Epithelial cell of esophagus (primary cell): ENCODE results near the gene TAPT1.

Experiments used
- DNase-seq: peaks from one replicate; pipeline ENCODE4 v3.0.0; 2010; ENCODE audit warnings: low read depth
- H3K4me3 ChIP-seq: 2 replicates; pipeline ENCODE4 v1.5.1; 2011; ENCODE audit warnings: mild to moderate bottlenecking, low read length, control low read depth
- CTCF ChIP-seq: IDR thresholded peaks from 2 replicates; pipeline ENCODE4 v1.5.1; 2011; ENCODE audit warnings: low read depth, mild to moderate bottlenecking, low read length, control low read depth, inconsistent platforms; ENCODE audit not compliant: insufficient read depth; ENCODE audit errors: missing control alignments

The TAPT1 gene

GRCh38 chr4:16168144-16168543 is 58.1 kb downstream of the TAPT1 start:
- H3K4me3 ChIP-seq: no peak overlapping the region
- no peak for TF ChIP-seq CTCF
- no peak for DNase-seq

GRCh38 chr4:16165931-16166330 is 60.3 kb downstream of the TAPT1 start:
- no peak for TF ChIP-seq CTCF
- H3K4me3 ChIP-seq: no peak overlapping the region
- no peak for DNase-seq

GRCh38 chr4:16162891-16163290 is 63.4 kb downstream of the TAPT1 start:
- TF ChIP-seq CTCF: no peak
- no peak overlapping the region for H3K4me3 ChIP-seq
- no peak for DNase-seq

- DNase-seq: no peak
- no peak overlapping the region for H3K4me3 ChIP-seq
- TF ChIP-seq CTCF: no peak
Measured at GRCh38 chr4:16161851-16162408, 64.3 kb downstream of the TAPT1 start.

GRCh38 chr4:16160457-16160856 is 65.8 kb downstream of the TAPT1 start:
- no peak for DNase-seq
- no peak overlapping the region for H3K4me3 ChIP-seq
- no peak for TF ChIP-seq CTCF

- no peak overlapping the region for H3K4me3 ChIP-seq
- no peak for DNase-seq
- no peak for TF ChIP-seq CTCF
Measured at GRCh38 chr4:16159286-16159685, 67.0 kb downstream of the TAPT1 start.

GRCh38 chr4:16158504-16158852 is 67.8 kb downstream of the TAPT1 start:
- no peak overlapping the region for H3K4me3 ChIP-seq
- no peak for TF ChIP-seq CTCF
- no peak for DNase-seq
